Measurements from ENCODE around the gene PTPRT.

- TF ChIP-seq CREB1 (IDR thresholded peaks at IDR 0.05; ENCODE audit: low read depth) (no peak), NFIC (IDR thresholded peaks at IDR 0.05) (no peak), TAF1 (IDR thresholded peaks at IDR 0.05; ENCODE audit: low read depth) (no peak), USF1 (IDR thresholded peaks at IDR 0.05) (no peak), EP300 (IDR thresholded peaks at IDR 0.05; ENCODE audit: borderline replicate concordance) (no peak), YY1 (IDR thresholded peaks at IDR 0.05; ENCODE audit: low read depth) (no peak), RAD21 (IDR thresholded peaks at IDR 0.05; ENCODE audit: low read depth) (no peak)
These were observed 1143.2 kb downstream of the PTPRT start for GRCh38 chr20:42046371-42047085.

Data from Ishikawa (cell line).